Lung (tissue), 12 donors: ENCODE results near the gene ADAMTS6. TPM values are rescaled to one million over a fixed set of nuclear protein-coding genes. Genes with fewer than 3 reads are reported as not detected.

ENCODE experiments used
- ATAC-seq: fragments of 200-7000 bp; cut with Tn5 transposase; one replicate; pipeline ENCODE4 v1.9.1; 2020; ENCODE audit warnings: moderate number of reproducible peaks; ENCODE audit not compliant: insufficient read depth, low FRiP score
- DNase-seq, 3 donors: peaks; one replicate each; pipeline ENCODE4 v3.0.0-alpha.2; 2013 to 2017
- H3K27ac ChIP-seq, 2 donors: one replicate each; pipeline ENCODE4 v1.5.1; 2013; ENCODE audit warnings: mild to moderate bottlenecking in 2 of 2, moderate library complexity in 2 of 2, control low read depth in 1 of 2, inconsistent platforms in 1 of 2, low read depth in 1 of 2, low read length in 1 of 2
- H3K27me3 ChIP-seq, 3 donors: one replicate each; pipeline ENCODE4 v1.5.1; 2013; ENCODE audit warnings: low read length in 2 of 3; ENCODE audit not compliant: control insufficient read depth in 3 of 3, insufficient read depth in 3 of 3
- H3K36me3 ChIP-seq, 4 donors: one replicate each; pipeline ENCODE4 v1.5.1; 2013; ENCODE audit warnings: low read length in 4 of 4, mild to moderate bottlenecking in 1 of 4, moderate library complexity in 1 of 4; ENCODE audit not compliant: control insufficient read depth in 4 of 4, insufficient read depth in 4 of 4
- H3K4me1 ChIP-seq, 5 donors: one replicate each; pipeline ENCODE4 v1.5.1; 2013; ENCODE audit warnings: low read length in 5 of 5, mild to moderate bottlenecking in 2 of 5, moderate library complexity in 1 of 5; ENCODE audit not compliant: control insufficient read depth in 5 of 5, insufficient read depth in 5 of 5
- H3K4me3 ChIP-seq: one replicate; pipeline ENCODE4 v1.5.1; 2013; ENCODE audit warnings: mild to moderate bottlenecking, control low read depth, moderate library complexity
- H3K9ac ChIP-seq, 2 donors: one replicate each; pipeline ENCODE4 v1.5.1; 2013; ENCODE audit warnings: low read length in 2 of 2, control low read depth in 1 of 2; ENCODE audit not compliant: insufficient read depth in 1 of 2
- H3K9me3 ChIP-seq, 4 donors: one replicate each; pipeline ENCODE4 v1.5.1; 2013; ENCODE audit warnings: low read length in 3 of 4, mild to moderate bottlenecking in 1 of 4, moderate library complexity in 1 of 4; ENCODE audit not compliant: control insufficient read depth in 4 of 4, insufficient read depth in 3 of 4
- CTCF ChIP-seq: IDR thresholded peaks from 2 replicates; pipeline ENCODE4 v1.5.1; 2012; ENCODE audit warnings: mild to moderate bottlenecking; ENCODE audit errors: control extremely low read depth, extremely low read depth
- WGBS, 2 donors: extraction: QIAGEN DNeasy Blood & Tissue Kit; methylation state at CpG; one replicate each; pipeline ENCODE4 v1.1.7; 2013; 5-methylcytosine and 5-hydroxymethylcytosine counted together
- polyA plus RNA-seq, 2 donors: library from polyadenylated mRNA; stranded (reverse); fragments of 200-250 nt; gene quantifications; one replicate each; pipeline ENCODE4 v1.2.1, GENCODE V29; 2013
- total RNA-seq, 2 donors: library from RNA; depleted of rRNA in 1 of 2; stranded (reverse); fragments of >200 nt in 1 of 2; gene quantifications; one replicate each; pipeline ENCODE4 v1.2.1, GENCODE V29; 2014 to 2021
- donor health status: control.
- donor health status: control.
- donor health status: Bipolar disorder and iron deficiency.
- donor health status: healthy.
- donor health status: DM: yes; HTN: yes; CAD: no.

The ADAMTS6 gene
- total and polyA plus RNA-seq, 4 donors, result 0.19 to 16.8 (median 3.3) TPM

GRCh38 chr5:65142511-65143011, 339.2 kb downstream of the ADAMTS6 start:
- Histone ChIP-seq H3K4me3 (no peak overlapping the region), H3K27ac (no peak overlapping the region), H3K9ac (no peak overlapping the region), H3K9me3 (peaks cover 0 to 3% (median 0%) of the 10 kb centered on the region in 4 donors), H3K4me1 (peaks cover 0 to 7% (median 3%) of the 10 kb centered on the region in 5 donors), H3K27me3 (no peaks in the 10 kb centered on the region), H3K36me3 (no peaks in the 10 kb centered on the region)
- no peak for TF ChIP-seq CTCF
- no peak for ATAC-seq
- peak in 1 of 3 donors; percentile 3 for DNase-seq
- 34 to 40% methylated on average over 3 of the region's 3 CpGs for WGBS, 2 donors

- DNase-seq (no peak), ATAC-seq (no peak)
- no peak overlapping the region for H3K4me3 ChIP-seq
- 81 to 91% methylated on average over 2 of the region's 2 CpGs for WGBS, 2 donors
- peaks cover 0 to 3% (median 0%) of the 10 kb centered on the region in 4 donors for H3K9me3 ChIP-seq
- no peaks in the 10 kb centered on the region for H3K36me3 ChIP-seq
- H3K27ac ChIP-seq, result no peak overlapping the region
- H3K27me3 ChIP-seq, result no peaks in the 10 kb centered on the region
- no peak for TF ChIP-seq CTCF
- H3K9ac ChIP-seq, result no peak overlapping the region
- H3K4me1 ChIP-seq, result peaks cover 0 to 7% (median 3%) of the 10 kb centered on the region in 5 donors
Measured at GRCh38 chr5:65142016-65142415, 339.7 kb downstream of the ADAMTS6 start.

- H3K4me3 ChIP-seq, result no peak overlapping the region
- H3K9me3 ChIP-seq, result peaks cover 0 to 3% (median 0%) of the 10 kb centered on the region in 4 donors
- peaks cover 0 to 7% (median 3%) of the 10 kb centered on the region in 5 donors for H3K4me1 ChIP-seq
- H3K27me3 ChIP-seq, result no peaks in the 10 kb centered on the region
- H3K9ac ChIP-seq, result no peak overlapping the region
- no peak for ATAC-seq
- no peak for DNase-seq
- TF ChIP-seq CTCF, result no peak
- H3K27ac ChIP-seq, result no peak overlapping the region
- H3K36me3 ChIP-seq, result no peaks in the 10 kb centered on the region
Measured at GRCh38 chr5:65141493-65141892, 340.2 kb downstream of the ADAMTS6 start.

DNA sequence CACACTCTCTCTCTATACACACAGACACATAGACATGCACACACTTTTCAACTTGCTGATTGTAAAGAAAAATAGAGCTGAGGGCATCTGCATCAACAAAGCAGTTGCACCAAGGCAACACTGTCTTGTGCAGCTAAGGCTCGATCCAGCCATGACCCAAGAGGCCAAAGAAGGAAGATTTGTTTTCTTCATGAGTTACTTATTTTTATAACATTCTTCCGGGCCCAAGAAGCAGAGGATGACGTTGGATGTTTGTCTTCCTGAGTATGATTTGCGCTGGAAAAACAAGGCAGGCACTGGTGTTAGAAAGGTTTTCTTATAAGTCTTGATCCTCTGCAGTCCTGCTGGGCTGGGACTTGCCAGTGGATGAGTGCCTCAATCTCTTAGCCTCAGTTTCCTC, 344.1 kb downstream of the ADAMTS6 start:
- Histone ChIP-seq H3K9me3 (peaks cover 0 to 2% (median 0%) of the 10 kb centered on the region in 4 donors), H3K27ac (no peak overlapping the region), H3K36me3 (no peaks in the 10 kb centered on the region), H3K4me1 (peaks cover 0 to 6% (median 0%) of the 10 kb centered on the region in 5 donors), H3K27me3 (no peaks in the 10 kb centered on the region), H3K9ac (no peak overlapping the region), H3K4me3 (no peak overlapping the region)
- no peak for DNase-seq
- no peak for TF ChIP-seq CTCF
- no peak for ATAC-seq
- WGBS, 2 donors, result 60 to 61% methylated on average over 4 of the region's 4 CpGs
